NB4 (cell line): ENCODE measurements around the gene ARHGAP33.

Source experiments
- DNase-seq: peaks from one replicate; pipeline ENCODE4 v3.0.0; 2010; ENCODE audit warnings: low read depth
- H3K4me3 ChIP-seq: one replicate; pipeline ENCODE4 v1.5.1; 2011; ENCODE audit warnings: mild to moderate bottlenecking, low read depth, low read length, moderate library complexity
- MYC ChIP-seq: IDR thresholded peaks from 2 replicates; pipeline ENCODE4 v1.6.1; 2011; ENCODE audit warnings: low read depth, low read length
- POLR2A ChIP-seq: IDR thresholded peaks from 2 replicates; pipeline ENCODE4 v1.6.1; 2011; ENCODE audit warnings: mild to moderate bottlenecking; ENCODE audit not compliant: insufficient read length; ENCODE audit errors: extremely low read depth
- TF ChIP-seq, protein P1 (sequence below): IDR thresholded peaks from 2 replicates; pipeline ENCODE4 v1.6.1; 2011; ENCODE audit warnings: low read depth, low read length
- TF ChIP-seq, protein P2 (sequence below): IDR thresholded peaks from one replicate; pipeline ENCODE4 v1.5.1; 2012; ENCODE audit warnings: low read depth, low read length

ARHGAP33 gene, protein sequence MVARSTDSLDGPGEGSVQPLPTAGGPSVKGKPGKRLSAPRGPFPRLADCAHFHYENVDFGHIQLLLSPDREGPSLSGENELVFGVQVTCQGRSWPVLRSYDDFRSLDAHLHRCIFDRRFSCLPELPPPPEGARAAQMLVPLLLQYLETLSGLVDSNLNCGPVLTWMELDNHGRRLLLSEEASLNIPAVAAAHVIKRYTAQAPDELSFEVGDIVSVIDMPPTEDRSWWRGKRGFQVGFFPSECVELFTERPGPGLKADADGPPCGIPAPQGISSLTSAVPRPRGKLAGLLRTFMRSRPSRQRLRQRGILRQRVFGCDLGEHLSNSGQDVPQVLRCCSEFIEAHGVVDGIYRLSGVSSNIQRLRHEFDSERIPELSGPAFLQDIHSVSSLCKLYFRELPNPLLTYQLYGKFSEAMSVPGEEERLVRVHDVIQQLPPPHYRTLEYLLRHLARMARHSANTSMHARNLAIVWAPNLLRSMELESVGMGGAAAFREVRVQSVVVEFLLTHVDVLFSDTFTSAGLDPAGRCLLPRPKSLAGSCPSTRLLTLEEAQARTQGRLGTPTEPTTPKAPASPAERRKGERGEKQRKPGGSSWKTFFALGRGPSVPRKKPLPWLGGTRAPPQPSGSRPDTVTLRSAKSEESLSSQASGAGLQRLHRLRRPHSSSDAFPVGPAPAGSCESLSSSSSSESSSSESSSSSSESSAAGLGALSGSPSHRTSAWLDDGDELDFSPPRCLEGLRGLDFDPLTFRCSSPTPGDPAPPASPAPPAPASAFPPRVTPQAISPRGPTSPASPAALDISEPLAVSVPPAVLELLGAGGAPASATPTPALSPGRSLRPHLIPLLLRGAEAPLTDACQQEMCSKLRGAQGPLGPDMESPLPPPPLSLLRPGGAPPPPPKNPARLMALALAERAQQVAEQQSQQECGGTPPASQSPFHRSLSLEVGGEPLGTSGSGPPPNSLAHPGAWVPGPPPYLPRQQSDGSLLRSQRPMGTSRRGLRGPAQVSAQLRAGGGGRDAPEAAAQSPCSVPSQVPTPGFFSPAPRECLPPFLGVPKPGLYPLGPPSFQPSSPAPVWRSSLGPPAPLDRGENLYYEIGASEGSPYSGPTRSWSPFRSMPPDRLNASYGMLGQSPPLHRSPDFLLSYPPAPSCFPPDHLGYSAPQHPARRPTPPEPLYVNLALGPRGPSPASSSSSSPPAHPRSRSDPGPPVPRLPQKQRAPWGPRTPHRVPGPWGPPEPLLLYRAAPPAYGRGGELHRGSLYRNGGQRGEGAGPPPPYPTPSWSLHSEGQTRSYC

DNA sequence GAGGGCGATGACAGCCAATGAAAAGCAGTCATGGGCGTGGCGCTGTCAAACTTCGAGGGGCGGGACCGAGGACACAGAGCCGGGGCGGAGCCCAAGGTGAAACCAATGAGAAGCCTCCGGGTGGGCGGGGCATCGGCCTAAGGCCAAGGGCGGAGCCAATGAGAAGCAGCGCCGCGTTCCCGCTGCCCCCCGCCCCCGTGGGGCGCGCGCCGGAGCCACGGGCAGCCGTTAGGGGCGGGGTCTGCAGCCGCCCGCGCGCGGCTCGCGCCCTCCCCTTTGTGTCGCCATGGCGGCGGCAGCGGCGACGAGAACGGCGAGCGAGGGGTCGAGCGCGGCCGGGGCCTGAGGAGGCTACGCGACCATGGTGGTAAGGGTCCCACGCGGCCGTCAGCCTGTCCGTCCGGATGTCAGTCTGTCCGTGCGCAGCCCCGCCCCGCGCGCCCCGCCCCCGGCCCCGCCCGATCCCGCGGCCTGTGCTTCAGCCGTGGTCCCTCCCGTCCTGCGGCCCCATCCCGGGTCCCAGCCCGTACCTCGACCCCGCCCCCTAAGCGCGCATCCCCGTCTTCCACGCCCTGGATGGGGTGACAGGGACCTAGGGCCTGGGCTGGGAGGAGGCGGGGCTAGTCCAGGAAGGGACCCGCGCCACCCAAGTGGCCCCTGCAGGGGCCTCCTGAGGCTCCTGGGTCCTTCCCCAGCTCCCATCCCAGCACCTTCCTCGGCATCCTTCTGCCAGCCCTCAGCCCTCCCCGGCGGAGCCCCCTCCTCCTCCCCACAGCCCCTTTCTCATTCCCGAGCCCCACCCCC lies at the start of gene ARHGAP33:
Gene ARHGAP33 (plus strand): TSS at position 267 of the 804 bp plus-strand sequence. CDS start 95 bp downstream, at position 362.
- peak; percentile 90 for DNase-seq
- TF ChIP-seq POLR2A, result peak; percentile 41
- TF ChIP-seq MYC, result no peak
- TF ChIP-seq, protein P1, sequence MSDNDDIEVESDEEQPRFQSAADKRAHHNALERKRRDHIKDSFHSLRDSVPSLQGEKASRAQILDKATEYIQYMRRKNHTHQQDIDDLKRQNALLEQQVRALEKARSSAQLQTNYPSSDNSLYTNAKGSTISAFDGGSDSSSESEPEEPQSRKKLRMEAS, result peak; percentile 33; the same call in 1 of the 2 replicates
- H3K4me3 ChIP-seq, result peak within 1 kb of the TSS; percentile 28

DNA sequence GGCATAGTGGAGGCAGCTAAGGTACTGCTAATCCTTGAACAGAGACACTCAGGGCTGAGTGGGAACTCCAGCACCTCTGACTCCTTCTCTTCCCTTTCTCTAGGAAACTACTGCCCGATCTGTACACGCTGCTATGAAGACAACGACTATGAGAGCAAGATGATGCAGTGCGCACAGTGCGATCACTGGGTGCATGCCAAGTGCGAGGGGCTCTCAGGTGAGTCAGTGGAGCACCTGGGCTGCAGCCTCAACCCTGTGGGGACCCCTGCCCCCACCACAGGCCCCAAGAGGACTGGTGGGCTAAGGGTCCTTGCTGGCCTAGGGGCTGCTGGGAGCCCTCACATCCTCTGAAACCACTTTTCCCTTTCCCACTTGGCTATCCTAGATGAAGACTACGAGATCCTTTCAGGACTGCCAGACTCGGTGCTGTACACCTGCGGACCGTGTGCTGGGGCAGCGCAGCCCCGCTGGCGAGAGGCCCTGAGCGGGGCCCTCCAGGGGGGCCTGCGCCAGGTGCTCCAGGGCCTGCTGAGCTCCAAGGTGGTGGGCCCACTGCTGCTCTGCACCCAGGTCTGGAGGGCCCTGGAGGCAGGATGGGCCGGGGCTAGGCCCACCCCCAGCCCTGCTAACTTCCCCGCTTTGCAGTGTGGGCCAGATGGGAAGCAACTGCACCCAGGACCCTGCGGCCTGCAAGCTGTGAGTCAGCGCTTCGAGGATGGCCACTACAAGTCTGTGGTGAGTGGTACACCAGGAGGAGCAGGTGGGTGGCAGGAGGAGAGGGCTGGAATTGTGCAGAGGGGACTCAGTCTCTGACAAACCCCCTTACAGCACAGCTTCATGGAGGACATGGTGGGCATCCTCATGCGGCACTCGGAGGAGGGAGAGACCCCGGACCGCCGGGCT lies 48.1 kb upstream of the ARHGAP33 start:
- H3K4me3 ChIP-seq, result no peak overlapping the region
- TF ChIP-seq POLR2A (no peak), MYC (no peak)
- TF ChIP-seq, protein P2, sequence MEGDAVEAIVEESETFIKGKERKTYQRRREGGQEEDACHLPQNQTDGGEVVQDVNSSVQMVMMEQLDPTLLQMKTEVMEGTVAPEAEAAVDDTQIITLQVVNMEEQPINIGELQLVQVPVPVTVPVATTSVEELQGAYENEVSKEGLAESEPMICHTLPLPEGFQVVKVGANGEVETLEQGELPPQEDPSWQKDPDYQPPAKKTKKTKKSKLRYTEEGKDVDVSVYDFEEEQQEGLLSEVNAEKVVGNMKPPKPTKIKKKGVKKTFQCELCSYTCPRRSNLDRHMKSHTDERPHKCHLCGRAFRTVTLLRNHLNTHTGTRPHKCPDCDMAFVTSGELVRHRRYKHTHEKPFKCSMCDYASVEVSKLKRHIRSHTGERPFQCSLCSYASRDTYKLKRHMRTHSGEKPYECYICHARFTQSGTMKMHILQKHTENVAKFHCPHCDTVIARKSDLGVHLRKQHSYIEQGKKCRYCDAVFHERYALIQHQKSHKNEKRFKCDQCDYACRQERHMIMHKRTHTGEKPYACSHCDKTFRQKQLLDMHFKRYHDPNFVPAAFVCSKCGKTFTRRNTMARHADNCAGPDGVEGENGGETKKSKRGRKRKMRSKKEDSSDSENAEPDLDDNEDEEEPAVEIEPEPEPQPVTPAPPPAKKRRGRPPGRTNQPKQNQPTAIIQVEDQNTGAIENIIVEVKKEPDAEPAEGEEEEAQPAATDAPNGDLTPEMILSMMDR, result no peak
- TF ChIP-seq, protein P1, result no peak
- DNase-seq, result no peak

DNA sequence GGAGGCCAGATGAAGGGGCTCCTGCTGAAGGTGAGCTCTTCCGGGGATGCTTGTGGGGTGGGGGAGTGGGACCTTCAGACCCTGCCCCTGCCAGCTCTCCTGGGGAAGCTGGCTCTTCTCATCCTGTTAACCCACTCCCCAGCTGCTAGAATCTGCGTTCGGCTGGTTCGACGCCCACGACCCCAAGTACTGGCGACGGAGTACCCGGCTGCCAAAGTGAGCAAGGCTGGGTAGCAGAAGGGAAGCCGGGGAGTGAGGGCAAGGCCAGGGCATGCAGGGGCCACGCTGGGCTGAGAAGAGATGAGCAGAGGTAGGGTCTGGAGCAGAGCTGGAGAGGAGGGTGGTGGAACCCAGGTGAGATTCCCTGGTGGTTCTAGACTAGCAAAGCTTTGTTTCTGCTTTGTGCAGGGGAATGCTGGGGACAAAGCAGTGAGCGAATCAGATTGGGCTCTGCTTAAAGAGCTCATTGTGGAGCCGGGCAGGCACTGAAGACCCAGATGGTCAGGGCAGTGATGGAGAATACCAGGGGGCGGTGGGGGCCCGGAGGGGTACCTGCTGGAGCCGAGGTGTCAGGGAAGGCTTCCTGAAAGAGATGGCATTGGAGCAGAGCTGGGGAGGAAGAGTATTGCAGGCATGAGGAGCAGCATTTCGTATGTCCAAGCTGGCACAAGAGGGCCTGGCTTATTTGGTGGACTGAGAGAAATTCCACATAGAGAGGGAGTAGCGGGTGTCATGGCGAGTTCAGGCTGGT lies 47.2 kb upstream of the ARHGAP33 start:
- H3K4me3 ChIP-seq, result no peak overlapping the region
- TF ChIP-seq MYC, result no peak
- TF ChIP-seq POLR2A, result no peak
- TF ChIP-seq, protein P2, result no peak
- TF ChIP-seq, protein P1, result no peak

DNA sequence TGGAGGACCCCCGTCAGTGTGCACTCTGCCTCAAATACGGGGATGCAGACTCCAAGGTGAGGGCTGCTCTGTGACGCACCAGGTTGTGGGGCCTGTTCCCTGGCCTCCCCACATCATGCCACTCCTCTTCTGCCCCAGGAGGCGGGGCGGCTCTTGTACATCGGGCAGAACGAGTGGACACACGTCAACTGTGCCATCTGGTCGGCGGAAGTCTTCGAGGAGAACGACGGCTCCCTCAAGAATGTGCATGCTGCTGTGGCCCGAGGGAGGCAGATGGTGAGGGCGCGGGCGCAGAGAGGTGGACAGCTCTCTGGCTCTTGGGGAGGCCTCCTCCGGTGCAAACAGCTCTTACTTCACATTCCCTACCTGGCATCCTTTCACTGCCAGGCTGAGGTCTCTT lies 46.3 kb upstream of the ARHGAP33 start:
- H3K4me3 ChIP-seq, result no peak overlapping the region
- no peak for DNase-seq
- TF ChIP-seq, protein P2, result no peak
- TF ChIP-seq, protein P1, result no peak
- TF ChIP-seq POLR2A (no peak), MYC (no peak)

More for the DNA sequence above, 47.2 kb upstream of the ARHGAP33 start:
- no peak for DNase-seq
